DND-41 (cell line): ENCODE data around the gene SPTLC3.

Experiments used
- ATAC-seq: fragments of 200-7000 bp; cut with Tn5 transposase; 3 replicates; pipeline ENCODE4 v1.9.1; 2021; ENCODE audit warnings: low read depth; ENCODE audit not compliant: insufficient read depth
- DNase-seq: peaks from one replicate; pipeline ENCODE4 v3.0.0-alpha.2; 2020
- H2AFZ ChIP-seq: 2 replicates; pipeline ENCODE4 v1.6.0; 2012; ENCODE audit warnings: low read depth, low read length
- H3K27ac ChIP-seq: 2 replicates; pipeline ENCODE4 v1.5.1; 2012; ENCODE audit warnings: low read length, inconsistent platforms
- H3K27me3 ChIP-seq: fragments of 200-600 bp; sonication (generic); 2 replicates; pipeline ENCODE4 v1.6.0; 2012; ENCODE audit warnings: low read length, mild to moderate bottlenecking, inconsistent platforms; ENCODE audit not compliant: insufficient read depth, poor library complexity
- H3K36me3 ChIP-seq: 2 replicates; pipeline ENCODE4 v1.5.1; 2012; ENCODE audit warnings: low read length, inconsistent platforms; ENCODE audit not compliant: insufficient read depth
- H3K4me1 ChIP-seq: 2 replicates; pipeline ENCODE4 v1.5.1; 2012; ENCODE audit warnings: mild to moderate bottlenecking, low read length; ENCODE audit not compliant: insufficient read depth
- H3K4me2 ChIP-seq: 2 replicates; pipeline ENCODE4 v1.6.0; 2012; ENCODE audit warnings: mild to moderate bottlenecking, moderate library complexity, low read length, inconsistent platforms; ENCODE audit not compliant: insufficient read depth
- H3K4me3 ChIP-seq, 2 experiments: fragments of 200-600 bp in 1 of 2; shearing (Covaris generic) in 1 of 2; 2 replicates each; pipeline ENCODE4 v1.5.1; 2012 to 2016; ENCODE audit warnings: inconsistent platforms in 2 of 2, low read length in 2 of 2, mild to moderate bottlenecking in 2 of 2, low read depth in 1 of 2, moderate library complexity in 1 of 2
- H3K79me2 ChIP-seq: 2 replicates; pipeline ENCODE4 v1.6.0; 2012; ENCODE audit warnings: low read length, inconsistent platforms; ENCODE audit not compliant: insufficient read depth
- H3K9ac ChIP-seq: 2 replicates; pipeline ENCODE4 v1.6.0; 2012; ENCODE audit warnings: low read depth, mild to moderate bottlenecking, inconsistent platforms, low read length, moderate library complexity
- H3K9me3 ChIP-seq: 2 replicates; pipeline ENCODE4 v1.5.1; 2012; ENCODE audit warnings: low read length, moderate library complexity, mild to moderate bottlenecking, inconsistent platforms; ENCODE audit not compliant: insufficient read depth, severe bottlenecking
- H4K20me1 ChIP-seq: 2 replicates; pipeline ENCODE4 v1.6.0; 2012; ENCODE audit warnings: low read length; ENCODE audit not compliant: insufficient read depth
- EZH2 ChIP-seq: IDR thresholded peaks from 3 replicates; pipeline ENCODE4 v1.6.1; 2012; ENCODE audit warnings: borderline replicate concordance, low read depth, mild to moderate bottlenecking, moderate library complexity, low read length, inconsistent platforms; ENCODE audit not compliant: severe bottlenecking
- TF ChIP-seq, protein P1 (sequence below): IDR thresholded peaks from 2 replicates; pipeline ENCODE4 v1.5.1; 2012; ENCODE audit warnings: borderline replicate concordance, low read length, moderate library complexity, mild to moderate bottlenecking; ENCODE audit not compliant: poor library complexity, severe bottlenecking; ENCODE audit errors: extremely low read depth

The SPTLC3 gene

DNA sequence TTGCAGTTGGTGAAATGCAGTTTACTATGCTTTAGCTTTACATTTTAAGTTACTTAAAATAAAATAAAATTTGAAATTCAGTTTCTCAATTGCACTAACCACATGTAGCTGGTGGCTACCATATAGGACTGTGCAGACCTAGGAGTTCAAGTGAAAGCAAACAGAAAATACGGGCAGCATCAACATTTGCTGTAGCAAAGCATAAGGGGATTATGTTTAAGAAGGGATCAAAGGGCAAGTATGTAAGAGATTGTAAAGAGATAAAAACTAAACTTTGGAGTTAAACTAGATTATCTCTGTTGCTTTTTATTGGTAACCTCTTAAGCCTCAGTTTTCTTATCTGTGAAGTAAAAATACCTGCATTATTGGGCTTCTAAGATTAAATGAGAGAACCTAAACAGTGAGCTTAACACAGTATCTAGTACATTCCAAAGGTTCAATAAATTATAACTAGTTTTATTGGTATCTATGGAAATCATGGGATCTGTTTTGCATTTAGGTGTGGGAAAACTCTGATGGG lies 81.2 kb downstream of the SPTLC3 start:
- Histone ChIP-seq H4K20me1 (no peaks in the 10 kb centered on the region), H2AFZ (no peak overlapping the region), H3K79me2 (no peaks in the 10 kb centered on the region), H3K27me3 (no peaks in the 10 kb centered on the region), H3K4me2 (no peak overlapping the region), H3K9me3 (no peaks in the 10 kb centered on the region), H3K9ac (no peak overlapping the region), H3K36me3 (no peaks in the 10 kb centered on the region), H3K4me1 (no peaks in the 10 kb centered on the region), H3K4me3 (no peak overlapping the region), H3K27ac (no peak overlapping the region)
- DNase-seq (no peak), ATAC-seq (no peak)
- TF ChIP-seq, protein P1, sequence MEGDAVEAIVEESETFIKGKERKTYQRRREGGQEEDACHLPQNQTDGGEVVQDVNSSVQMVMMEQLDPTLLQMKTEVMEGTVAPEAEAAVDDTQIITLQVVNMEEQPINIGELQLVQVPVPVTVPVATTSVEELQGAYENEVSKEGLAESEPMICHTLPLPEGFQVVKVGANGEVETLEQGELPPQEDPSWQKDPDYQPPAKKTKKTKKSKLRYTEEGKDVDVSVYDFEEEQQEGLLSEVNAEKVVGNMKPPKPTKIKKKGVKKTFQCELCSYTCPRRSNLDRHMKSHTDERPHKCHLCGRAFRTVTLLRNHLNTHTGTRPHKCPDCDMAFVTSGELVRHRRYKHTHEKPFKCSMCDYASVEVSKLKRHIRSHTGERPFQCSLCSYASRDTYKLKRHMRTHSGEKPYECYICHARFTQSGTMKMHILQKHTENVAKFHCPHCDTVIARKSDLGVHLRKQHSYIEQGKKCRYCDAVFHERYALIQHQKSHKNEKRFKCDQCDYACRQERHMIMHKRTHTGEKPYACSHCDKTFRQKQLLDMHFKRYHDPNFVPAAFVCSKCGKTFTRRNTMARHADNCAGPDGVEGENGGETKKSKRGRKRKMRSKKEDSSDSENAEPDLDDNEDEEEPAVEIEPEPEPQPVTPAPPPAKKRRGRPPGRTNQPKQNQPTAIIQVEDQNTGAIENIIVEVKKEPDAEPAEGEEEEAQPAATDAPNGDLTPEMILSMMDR = no peak
- TF ChIP-seq EZH2 = no peak

DNA sequence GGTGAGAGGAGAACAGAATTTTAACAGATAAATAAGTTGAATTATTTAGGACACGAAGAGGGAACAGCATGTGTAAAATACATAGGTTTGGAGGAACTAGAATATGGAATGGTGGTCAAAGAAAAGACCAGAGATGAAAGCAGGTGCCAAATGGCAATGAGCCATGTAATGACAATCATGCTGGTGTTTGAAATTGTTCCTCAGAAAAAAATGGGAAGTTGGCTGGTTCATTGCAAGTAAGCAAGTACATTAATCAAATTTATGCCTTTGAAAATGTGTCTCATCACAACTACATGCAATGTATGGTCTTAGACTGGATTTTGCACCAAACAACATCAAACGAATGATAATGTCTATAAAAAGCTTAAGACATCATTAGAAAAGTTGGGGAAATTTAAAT lies 83.3 kb downstream of the SPTLC3 start:
- H3K4me3 ChIP-seq = no peak overlapping the region
- H2AFZ ChIP-seq = no peak overlapping the region
- ATAC-seq (no peak), DNase-seq (no peak)
- H3K79me2 ChIP-seq = no peaks in the 10 kb centered on the region
- TF ChIP-seq, protein P1 = no peak
- no peak for TF ChIP-seq EZH2
- H3K27ac ChIP-seq = no peak overlapping the region
- H3K9ac ChIP-seq = no peak overlapping the region
- no peaks in the 10 kb centered on the region for H3K27me3 ChIP-seq
- H3K4me2 ChIP-seq = no peak overlapping the region
- H3K9me3 ChIP-seq = no peaks in the 10 kb centered on the region
- no peaks in the 10 kb centered on the region for H4K20me1 ChIP-seq
- H3K4me1 ChIP-seq = no peaks in the 10 kb centered on the region
- H3K36me3 ChIP-seq = no peaks in the 10 kb centered on the region

- Histone ChIP-seq H3K79me2 (no peaks in the 10 kb centered on the region), H3K4me1 (no peaks in the 10 kb centered on the region), H3K9ac (no peak overlapping the region), H3K9me3 (no peaks in the 10 kb centered on the region), H3K27ac (no peak overlapping the region), H3K4me3 (no peak overlapping the region), H3K36me3 (no peaks in the 10 kb centered on the region), H3K4me2 (no peak overlapping the region), H2AFZ (no peak overlapping the region), H3K27me3 (no peaks in the 10 kb centered on the region), H4K20me1 (no peaks in the 10 kb centered on the region)
- ATAC-seq (no peak), DNase-seq (no peak)
- TF ChIP-seq, protein P1 = no peak
- no peak for TF ChIP-seq EZH2
Observed at GRCh38 chr20:13094976-13095375, 86.2 kb downstream of the SPTLC3 start.
